H1 (cell line): ENCODE results near the gene TNRC6C. TPM values are rescaled to one million over a fixed set of nuclear protein-coding genes. Genes with fewer than 3 reads are reported as not detected.

ENCODE experiments used
- ATF2 ChIP-seq: IDR thresholded peaks from 2 replicates; pipeline ENCODE4 v1.6.1; 2012; ENCODE audit warnings: low read length, inconsistent platforms
- EP300 ChIP-seq, 2 experiments: IDR thresholded peaks; 1 replicate in 1 of 2; 2 replicates in 1 of 2; pipeline ENCODE4 v1.6.1; 2011 to 2012; ENCODE audit warnings: low read depth in 2 of 2, low read length in 2 of 2, mild to moderate bottlenecking in 2 of 2, borderline replicate concordance in 1 of 2, inconsistent platforms in 1 of 2, moderate library complexity in 1 of 2
- KDM5A ChIP-seq: fragments of 200-600 bp; IDR thresholded peaks from 2 replicates; pipeline ENCODE4 v1.7.1; 2012; ENCODE audit warnings: mild to moderate bottlenecking, low read length, inconsistent platforms, mixed read lengths
- POLR2A ChIP-seq, 2 experiments: IDR thresholded peaks; 1 replicate in 1 of 2; 2 replicates in 1 of 2; pipeline ENCODE4 v1.6.1; 2011; ENCODE audit warnings: low read depth in 2 of 2, low read length in 2 of 2, mild to moderate bottlenecking in 2 of 2; ENCODE audit errors: control extremely low read depth in 1 of 2
- SIRT6 ChIP-seq: IDR thresholded peaks from one replicate; pipeline ENCODE4 v1.7.1; 2012; ENCODE audit warnings: low read length, inconsistent platforms
- SIX5 ChIP-seq: IDR thresholded peaks from 2 replicates; pipeline ENCODE4 v1.6.1; 2011; ENCODE audit warnings: mild to moderate bottlenecking, low read depth, low read length
- USF2 ChIP-seq: IDR thresholded peaks from 2 replicates; pipeline ENCODE4 v1.6.1; 2011; ENCODE audit warnings: low read length, improper control_type of control experiment
- polyA plus RNA-seq, 7 experiments: library from polyadenylated mRNA; depleted of rRNA in 3 of 7; stranded (reverse) in 5 of 7; unstranded in 2 of 7; fragments of >200 nt in 5 of 7; fragments of 200-250 nt in 2 of 7; gene quantifications; 1 replicate in 5 of 7; 2 replicates in 1 of 7; 4 replicates in 1 of 7; pipeline versions ENCODE4 v1.2.1 to v1.2.3, GENCODE V29; 2011 to 2013; ENCODE audit warnings: missing spikeins in 2 of 7, mixed read lengths in 2 of 7
- total RNA-seq: library from RNA; stranded (reverse); fragmentation: NEBNext Ultra II Directional; extraction: Animal tissue kit (Norgen Biotek cat#: 25700); gene quantifications from 2 replicates; pipeline ENCODE4 v1.2.1, GENCODE V29; 2021

Gene TNRC6C
- total and polyA plus RNA-seq, 2 of the 8 experiments (the other 6 are each of a cell fraction or from before 2014, with no cell fraction given): 2.8 to 28.9 TPM

GRCh38 chr17:77946900-77947645 lies 11.4 kb upstream of the TNRC6C start (continued):
- TF ChIP-seq USF2: no peak
- TF ChIP-seq SIX5: no peak
- TF ChIP-seq KDM5A: no peak
- TF ChIP-seq SIRT6: no peak
- TF ChIP-seq EP300 (IDR thresholded peaks at IDR 0.05; ENCODE audit: borderline replicate concordance in 1 of 2, low read depth in 2 of 2, low read length in 2 of 2): no peak
- TF ChIP-seq POLR2A (IDR thresholded peaks at IDR 0.05; ENCODE audit: control extremely low read depth in 1 of 2, low read depth in 2 of 2, low read length in 2 of 2): no peak
- TF ChIP-seq ATF2: no peak
